Immature natural killer cell (primary cell): ENCODE data around the gene AUNIP. TPM values are rescaled to one million over a fixed set of nuclear protein-coding genes. Genes with fewer than 3 reads are reported as not detected.
"Not testable (repeated sequence)": the region's sequence is repeated elsewhere in the genome, so short reads cannot be mapped to it uniquely, and the experiment has no call there.

ENCODE experiments used
- DNase-seq, 3 donors: peaks; one replicate each; pipeline ENCODE4 v3.0.0; 2022; ENCODE audit warnings: mixed read lengths in 1 of 3
- H3K27ac Mint-ChIP-seq, 6 donors: one replicate each; pipeline ENCODE4 v1.8.0; 2020; ENCODE audit warnings: mixed read lengths in 6 of 6, mild to moderate bottlenecking in 5 of 6, inconsistent platforms in 4 of 6, moderate library complexity in 3 of 6
- H3K27me3 Mint-ChIP-seq, 3 donors: one replicate each; pipeline ENCODE4 v1.8.0; 2020 to 2021; ENCODE audit warnings: low read depth in 3 of 3, mild to moderate bottlenecking in 3 of 3, mixed read lengths in 3 of 3, moderate library complexity in 3 of 3, inconsistent platforms in 1 of 3
- H3K36me3 Mint-ChIP-seq, 3 donors: one replicate each; pipeline ENCODE4 v1.8.0; 2020; ENCODE audit warnings: mixed read lengths in 3 of 3, inconsistent platforms in 2 of 3, mild to moderate bottlenecking in 2 of 3
- H3K4me1 Mint-ChIP-seq, 2 donors: one replicate each; pipeline ENCODE4 v1.8.0; 2020; ENCODE audit warnings: inconsistent platforms in 2 of 2, mild to moderate bottlenecking in 2 of 2, mixed read lengths in 2 of 2, moderate library complexity in 1 of 2
- H3K4me3 Mint-ChIP-seq, 5 donors: one replicate each; pipeline ENCODE4 v1.8.0; 2020; ENCODE audit warnings: mild to moderate bottlenecking in 5 of 5, mixed read lengths in 5 of 5, inconsistent platforms in 3 of 5, moderate library complexity in 3 of 5
- H3K9me3 Mint-ChIP-seq, 6 donors: one replicate each; pipeline ENCODE4 v1.8.0; 2020; ENCODE audit warnings: mild to moderate bottlenecking in 6 of 6, mixed read lengths in 6 of 6, inconsistent platforms in 4 of 6, moderate library complexity in 3 of 6
- polyA plus RNA-seq, 3 donors: library from polyadenylated mRNA; unstranded; fragments of 300-500 nt; fragmentation: Illumina TruSeq; gene quantifications; one replicate each; pipeline ENCODE4 v1.2.3, GENCODE V29; 2021

Gene AUNIP
- polyA plus RNA-seq, 3 donors from 2014 or later, result 0.31 to 0.37 TPM; not detected in 1

GRCh38 chr1:25845664-25846063 lies 13.6 kb downstream of the AUNIP start:
- Mint-ChIP-seq H3K27me3 (no peaks in the 10 kb centered on the region), H3K9me3 (no peaks in the 10 kb centered on the region), H3K4me3 (no peak overlapping the region), H3K4me1 (no peaks in the 10 kb centered on the region), H3K36me3 (no peaks in the 10 kb centered on the region), H3K27ac (no peak overlapping the region)
- DNase-seq, result no peak

GRCh38 chr1:25844536-25845337 lies 14.5 kb downstream of the AUNIP start:
- peaks cover 0 to 8% (median 4%) of the 10 kb centered on the region in 3 donors for H3K36me3 Mint-ChIP-seq
- H3K27ac Mint-ChIP-seq, result no peak overlapping the region
- H3K4me3 Mint-ChIP-seq, result no peak overlapping the region

GRCh38 chr1:25843483-25843882 lies 15.8 kb downstream of the AUNIP start:
- no peaks in the 10 kb centered on the region for H3K9me3 Mint-ChIP-seq
- H3K27me3 Mint-ChIP-seq, result no peaks in the 10 kb centered on the region
- H3K4me3 Mint-ChIP-seq, result no peak overlapping the region
- no peaks in the 10 kb centered on the region for H3K4me1 Mint-ChIP-seq
- peaks cover 0 to 14% (median 4%) of the 10 kb centered on the region in 3 donors for H3K36me3 Mint-ChIP-seq
- DNase-seq, result no peak
- H3K27ac Mint-ChIP-seq, result no peak overlapping the region

More at GRCh38 chr1:25844536-25845337, 14.5 kb downstream of the AUNIP start:
- Mint-ChIP-seq H3K27me3 (no peaks in the 10 kb centered on the region), H3K4me1 (no peaks in the 10 kb centered on the region), H3K9me3 (no peaks in the 10 kb centered on the region)
- no peak for DNase-seq

GRCh38 chr1:25839808-25840207 lies 19.4 kb downstream of the AUNIP start:
- not testable (repeated sequence) for H3K4me1 Mint-ChIP-seq, H3K27ac Mint-ChIP-seq
- peaks cover 2 to 20% (median 6%) of the 10 kb centered on the region in 3 donors for H3K36me3 Mint-ChIP-seq

GRCh38 chr1:25837262-25837875 lies 21.9 kb downstream of the AUNIP start:
- H3K4me3 Mint-ChIP-seq, result no peak overlapping the region
- H3K9me3 Mint-ChIP-seq, result no peaks in the 10 kb centered on the region
- H3K27ac Mint-ChIP-seq, result no peak overlapping the region
- DNase-seq, result no peak
- no peaks in the 10 kb centered on the region for H3K27me3 Mint-ChIP-seq
- H3K36me3 Mint-ChIP-seq, result peaks cover 5 to 23% (median 18%) of the 10 kb centered on the region in 3 donors
- no peaks in the 10 kb centered on the region for H3K4me1 Mint-ChIP-seq

More at GRCh38 chr1:25839808-25840207, 19.4 kb downstream of the AUNIP start:
- H3K4me3 Mint-ChIP-seq, H3K9me3 Mint-ChIP-seq, DNase-seq, H3K27me3 Mint-ChIP-seq: not testable (repeated sequence)

GRCh38 chr1:25836695-25837094 lies 22.6 kb downstream of the AUNIP start:
- H3K27me3 Mint-ChIP-seq, result no peaks in the 10 kb centered on the region
- H3K4me1 Mint-ChIP-seq, result no peaks in the 10 kb centered on the region
- H3K36me3 Mint-ChIP-seq, result peaks cover 10 to 23% (median 22%) of the 10 kb centered on the region in 3 donors
- no peaks in the 10 kb centered on the region for H3K9me3 Mint-ChIP-seq
- H3K4me3 Mint-ChIP-seq, result no peak overlapping the region
- no peak overlapping the region for H3K27ac Mint-ChIP-seq
- DNase-seq, result no peak

- no peaks in the 10 kb centered on the region for H3K9me3 Mint-ChIP-seq
- H3K27ac Mint-ChIP-seq, result no peak overlapping the region
- H3K27me3 Mint-ChIP-seq, result no peaks in the 10 kb centered on the region
- DNase-seq, result no peak
- H3K36me3 Mint-ChIP-seq, result peaks cover 21 to 36% (median 25%) of the 10 kb centered on the region in 3 donors
- peak overlapping the region in 1 of 5 donors; percentile 2 for H3K4me3 Mint-ChIP-seq
- no peaks in the 10 kb centered on the region for H3K4me1 Mint-ChIP-seq
Observed at GRCh38 chr1:25834894-25835293, 24.4 kb downstream of the AUNIP start.

- DNase-seq, result no peak
- no peaks in the 10 kb centered on the region for H3K4me1 Mint-ChIP-seq
- H3K27ac Mint-ChIP-seq, result no peak overlapping the region
- H3K4me3 Mint-ChIP-seq, result no peak overlapping the region
- peaks cover 29 to 48% (median 31%) of the 10 kb centered on the region in 3 donors for H3K36me3 Mint-ChIP-seq
- no peaks in the 10 kb centered on the region for H3K9me3 Mint-ChIP-seq
- no peaks in the 10 kb centered on the region for H3K27me3 Mint-ChIP-seq
Observed at GRCh38 chr1:25833158-25833557, 26.1 kb downstream of the AUNIP start.

- Mint-ChIP-seq H3K4me1 (no peaks in the 10 kb centered on the region), H3K27ac (no peak overlapping the region), H3K9me3 (no peaks in the 10 kb centered on the region), H3K27me3 (no peaks in the 10 kb centered on the region), H3K4me3 (no peak overlapping the region), H3K36me3 (peaks cover 35 to 52% (median 36%) of the 10 kb centered on the region in 3 donors)
- no peak for DNase-seq
Observed at GRCh38 chr1:25832336-25833037, 26.8 kb downstream of the AUNIP start.

GRCh38 chr1:25831569-25832196 lies 27.6 kb downstream of the AUNIP start:
- Mint-ChIP-seq H3K9me3 (no peaks in the 10 kb centered on the region), H3K27ac (peak overlapping the region in 2 of 6 donors; percentile 22 to 40), H3K36me3 (peaks cover 35 to 55% (median 39%) of the 10 kb centered on the region in 3 donors), H3K4me1 (no peaks in the 10 kb centered on the region), H3K27me3 (no peaks in the 10 kb centered on the region), H3K4me3 (no peak overlapping the region)
- DNase-seq, result no peak

- Mint-ChIP-seq H3K27me3 (peaks cover 0 to 2% (median 0%) of the 10 kb centered on the region in 3 donors), H3K4me1 (no peaks in the 10 kb centered on the region), H3K4me3 (no peak overlapping the region), H3K27ac (peak overlapping the region in 1 of 6 donors; percentile 64), H3K36me3 (peaks cover 30 to 55% (median 35%) of the 10 kb centered on the region in 3 donors), H3K9me3 (no peaks in the 10 kb centered on the region)
- no peak for DNase-seq
Observed at GRCh38 chr1:25829046-25829445, 30.2 kb downstream of the AUNIP start.

- no peak overlapping the region for H3K4me3 Mint-ChIP-seq
- no peak for DNase-seq
- H3K27me3 Mint-ChIP-seq, result peaks cover 0 to 2% (median 0%) of the 10 kb centered on the region in 3 donors
- H3K27ac Mint-ChIP-seq, result no peak overlapping the region
- H3K4me1 Mint-ChIP-seq, result no peaks in the 10 kb centered on the region
- peaks cover 30 to 55% (median 35%) of the 10 kb centered on the region in 3 donors for H3K36me3 Mint-ChIP-seq
- no peaks in the 10 kb centered on the region for H3K9me3 Mint-ChIP-seq
Observed at GRCh38 chr1:25828491-25828890, 30.8 kb downstream of the AUNIP start.

- Mint-ChIP-seq H3K4me3 (no peak overlapping the region), H3K27ac (no peak overlapping the region), H3K9me3 (no peaks in the 10 kb centered on the region), H3K4me1 (peaks cover 7 to 9% of the 10 kb centered on the region in 2 donors), H3K27me3 (peaks cover 0 to 2% (median under 1%) of the 10 kb centered on the region in 3 donors), H3K36me3 (peaks cover 28 to 40% (median 30%) of the 10 kb centered on the region in 3 donors)
- DNase-seq, result no peak
Observed at GRCh38 chr1:25826571-25826970, 32.7 kb downstream of the AUNIP start.
